ENCODE results near the gene SYNM.

Gene SYNM

DNA sequence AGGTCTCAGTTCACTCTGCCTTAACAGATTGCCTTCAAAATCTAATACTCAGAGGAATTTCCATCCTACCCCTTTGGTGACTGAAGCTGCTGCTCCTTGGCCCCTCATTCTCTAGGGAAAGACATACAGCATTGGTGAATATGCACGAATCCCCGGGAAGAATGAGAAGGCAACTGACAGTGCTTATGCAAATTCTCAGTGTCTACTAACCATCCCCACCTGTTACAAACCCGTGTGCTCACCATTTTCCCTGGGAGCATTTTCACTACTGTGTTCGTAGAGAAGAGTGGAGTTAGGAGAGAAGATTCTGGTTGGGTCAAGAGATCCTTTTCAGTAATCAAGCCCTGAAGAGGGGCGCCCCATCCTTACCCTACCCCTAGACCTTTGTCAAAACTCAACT lies 37.7 kb downstream of the SYNM start:
- DNase-seq (ENCODE audit: low read depth in 2 of 2), result no peak

DNA sequence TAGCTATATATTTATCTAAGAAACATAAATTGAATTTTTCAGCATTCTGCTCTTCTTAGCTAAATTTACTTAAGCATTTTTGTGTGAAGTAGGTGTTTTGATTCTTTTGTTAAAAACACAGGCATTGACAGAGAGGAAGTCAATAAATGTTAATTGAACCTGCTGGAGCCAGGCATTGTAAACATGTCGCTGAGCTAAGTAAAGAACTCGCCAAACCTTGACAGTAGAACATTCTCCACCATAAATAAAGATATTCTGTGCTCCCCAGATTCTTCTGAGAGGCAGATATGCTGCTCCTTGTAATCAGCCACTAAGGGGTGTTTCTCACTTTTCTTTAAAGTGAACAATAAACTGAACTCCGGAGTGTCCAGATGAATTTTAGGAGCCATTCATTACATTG lies 38.4 kb downstream of the SYNM start:
- no peak for DNase-seq (ENCODE audit: low read depth in 2 of 2)

DNA sequence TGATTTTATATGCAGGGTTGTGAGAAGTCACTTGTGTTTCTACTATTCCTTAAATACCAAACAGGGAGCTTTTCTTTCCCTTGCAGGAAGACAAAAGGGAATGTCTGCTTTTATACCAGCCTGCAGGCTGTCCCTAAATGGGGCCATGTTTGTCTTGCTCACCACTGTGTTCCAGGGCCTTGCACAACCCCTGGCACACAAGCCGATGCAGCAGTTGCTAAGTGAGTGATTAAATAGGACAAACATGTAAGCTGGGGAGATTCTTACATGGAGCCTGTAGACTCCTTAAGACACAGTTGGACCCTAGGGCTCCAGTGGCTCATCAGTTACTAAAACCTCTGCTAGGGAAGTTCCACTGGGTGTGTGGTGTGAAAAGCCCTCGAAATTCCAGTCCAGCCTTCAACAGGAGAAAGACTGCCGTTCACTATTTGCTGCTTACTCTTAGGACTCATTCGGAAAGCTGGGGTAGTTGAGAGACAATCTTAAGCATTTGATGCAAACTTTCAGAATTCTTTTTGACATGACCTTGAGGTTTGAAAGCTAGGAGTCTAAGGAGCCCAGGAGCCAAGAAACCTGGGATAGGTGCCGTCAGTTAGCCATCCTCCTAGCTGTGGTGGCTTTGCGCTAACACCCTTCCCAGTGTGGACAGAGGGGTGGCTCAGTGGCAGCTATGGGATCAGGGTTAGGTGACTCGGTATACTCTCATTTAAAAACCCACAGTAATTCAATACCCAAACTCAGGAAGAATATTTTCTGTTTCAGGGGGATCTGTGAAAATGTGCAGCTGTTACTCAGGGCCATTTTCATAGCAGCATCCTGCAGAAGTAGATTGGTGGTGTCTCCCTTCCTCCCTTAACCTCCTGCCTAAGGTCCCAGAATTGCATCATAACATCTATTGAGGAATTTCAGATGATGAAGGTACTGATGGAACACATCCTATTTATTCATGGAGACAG lies 39.1 kb downstream of the SYNM start:
- no peak for DNase-seq (ENCODE audit: low read depth in 2 of 2)

DNA sequence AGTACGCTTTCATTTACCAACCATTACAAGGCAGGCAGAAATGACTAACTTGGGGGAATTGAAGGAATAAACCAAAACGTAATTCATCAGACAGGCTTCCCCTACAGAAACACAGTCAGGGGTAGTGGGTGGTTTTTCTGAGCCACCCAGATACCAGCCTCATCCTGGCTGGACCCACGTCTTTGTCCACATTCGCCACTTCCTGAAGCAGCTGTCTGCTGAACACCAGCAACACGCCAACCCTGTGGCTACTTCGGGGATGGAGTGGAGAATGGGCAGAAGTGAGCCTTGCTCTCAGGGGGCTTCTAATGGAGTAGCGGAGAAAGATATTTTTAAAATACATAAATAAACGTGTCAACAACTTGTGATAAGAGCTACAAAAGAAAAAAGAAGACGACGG lies 40.1 kb downstream of the SYNM start:
- no peak for DNase-seq (ENCODE audit: low read depth in 2 of 2)

DNA sequence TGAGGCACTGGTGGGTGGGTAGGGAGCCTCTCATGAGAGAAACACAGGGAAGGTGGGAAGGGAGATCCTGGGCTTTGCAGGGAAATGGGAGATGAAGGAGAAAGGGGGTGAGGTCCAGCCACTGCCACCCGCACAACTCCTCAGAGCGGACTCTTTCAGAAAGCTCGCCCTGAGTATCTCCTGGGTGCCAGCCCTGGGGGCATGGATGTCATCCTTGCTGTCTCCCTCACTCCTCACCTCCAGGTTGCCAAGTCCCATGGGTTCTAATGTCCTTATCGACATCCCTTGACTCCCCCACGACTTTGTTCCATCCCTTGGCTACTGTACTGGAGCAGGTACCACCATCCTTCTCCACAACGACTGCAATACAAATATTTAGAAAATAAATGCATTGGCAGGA lies 40.9 kb downstream of the SYNM start:
- no peak for DNase-seq (ENCODE audit: low read depth in 2 of 2)

DNA sequence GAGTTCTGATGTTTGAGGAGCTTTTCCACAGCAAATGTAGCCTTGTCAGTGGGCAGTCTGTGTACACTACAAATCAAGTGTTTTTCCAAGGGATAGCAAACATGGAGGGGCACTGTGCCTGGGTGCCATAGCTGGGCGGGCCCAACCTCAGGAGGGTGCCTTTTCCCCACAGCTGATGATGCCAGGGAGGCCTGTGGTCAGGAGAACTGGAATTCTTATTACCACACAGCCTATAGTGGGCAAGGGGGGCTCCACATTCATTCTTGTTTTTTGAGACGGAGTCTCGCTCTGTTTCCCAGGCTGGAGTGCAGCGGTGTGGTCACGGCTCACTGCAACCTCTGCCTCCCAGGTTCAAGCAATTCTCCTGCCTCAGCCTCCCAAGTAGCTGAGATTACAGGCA lies 41.8 kb downstream of the SYNM start:
- no peak for DNase-seq (ENCODE audit: low read depth in 2 of 2)

DNA sequence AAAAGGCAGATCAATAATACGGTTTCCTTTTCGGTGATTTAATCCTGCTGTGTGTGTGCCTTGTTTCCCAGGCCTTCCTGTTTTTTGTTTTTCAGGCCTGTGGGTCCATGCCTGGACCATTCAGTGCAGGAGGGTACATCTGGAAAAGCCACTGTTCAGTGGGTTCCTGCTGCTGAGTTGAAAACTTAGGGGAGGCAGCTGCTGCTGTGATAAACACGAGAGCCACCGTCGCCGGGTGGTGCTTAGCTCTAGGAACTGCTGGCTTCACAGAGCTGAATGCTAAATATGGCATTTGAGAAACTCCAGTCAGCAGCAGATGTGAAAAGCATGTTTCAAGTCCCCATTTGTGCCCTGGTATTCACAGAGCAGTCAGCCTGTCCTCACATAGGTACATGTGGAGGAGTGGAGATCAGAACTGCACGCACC lies 44.0 kb downstream of the SYNM start:
- DNase-seq (ENCODE audit: low read depth in 2 of 2), result no peak

DNA sequence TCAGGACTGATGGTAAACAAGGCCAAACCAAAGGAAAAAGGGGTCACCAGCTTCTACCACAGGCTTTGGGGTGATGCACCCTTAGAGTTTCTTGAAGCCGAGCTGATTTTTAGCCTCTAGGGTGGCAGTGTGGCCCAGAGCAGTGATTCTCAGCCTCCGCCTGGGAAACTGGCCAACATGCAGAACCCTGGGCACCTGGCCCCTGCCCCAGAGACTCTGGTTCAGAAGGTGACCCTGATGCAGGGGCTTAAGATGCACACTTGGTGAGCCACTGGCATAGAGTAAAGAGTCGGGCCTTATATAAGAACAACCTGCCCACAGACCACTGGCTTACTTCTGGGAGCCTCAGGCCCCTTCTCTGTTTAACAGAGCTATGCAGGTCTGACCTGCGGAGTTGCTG lies 44.5 kb downstream of the SYNM start:
- DNase-seq (ENCODE audit: low read depth in 2 of 2), result no peak

DNA sequence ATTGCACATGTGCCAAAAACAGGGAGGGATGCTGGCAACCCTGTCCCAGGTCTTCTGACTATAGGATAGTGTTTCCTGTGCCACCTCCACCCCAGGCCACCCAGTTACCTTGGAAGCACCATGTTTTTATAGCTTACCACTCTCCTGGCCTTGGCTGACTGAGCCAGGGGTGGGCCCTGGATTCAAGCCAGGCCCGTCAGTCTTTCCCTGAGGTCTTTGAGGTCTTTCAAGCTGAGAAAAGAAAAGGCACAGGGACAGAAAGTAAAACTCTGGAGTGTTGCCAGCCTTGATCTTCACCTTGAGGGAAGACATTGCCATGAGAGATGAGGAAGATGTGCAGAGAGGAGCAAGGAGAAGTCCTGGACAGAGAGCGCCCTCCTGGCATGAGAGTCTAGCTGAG lies 46.3 kb downstream of the SYNM start:
- no peak for DNase-seq (ENCODE audit: low read depth in 2 of 2)

DNA sequence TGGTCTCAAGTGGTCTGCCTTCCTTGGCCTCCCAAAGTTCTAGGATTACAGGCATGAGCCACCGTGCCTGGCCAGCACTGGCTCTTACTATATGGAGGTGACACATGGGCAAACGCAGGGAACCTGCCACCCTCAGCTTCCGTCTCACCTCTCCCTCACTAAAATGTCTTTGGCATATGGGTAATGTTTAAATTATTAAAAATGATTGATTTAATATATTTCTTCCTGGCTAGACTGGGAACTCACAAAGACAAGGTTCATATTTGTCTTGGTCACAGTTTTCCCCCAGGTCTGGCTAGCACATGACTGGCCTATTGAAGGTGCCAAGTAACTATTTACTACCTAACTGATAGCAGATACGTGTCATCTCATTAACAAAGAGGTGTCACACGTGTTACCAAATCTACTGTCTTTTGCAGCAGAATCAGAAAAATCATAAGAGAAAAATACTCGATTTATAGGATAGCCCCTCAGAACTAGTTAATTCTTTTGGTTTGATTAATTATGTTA lies 48.2 kb downstream of the SYNM start:
- DNase-seq (ENCODE audit: low read depth in 2 of 2), result no peak

DNA sequence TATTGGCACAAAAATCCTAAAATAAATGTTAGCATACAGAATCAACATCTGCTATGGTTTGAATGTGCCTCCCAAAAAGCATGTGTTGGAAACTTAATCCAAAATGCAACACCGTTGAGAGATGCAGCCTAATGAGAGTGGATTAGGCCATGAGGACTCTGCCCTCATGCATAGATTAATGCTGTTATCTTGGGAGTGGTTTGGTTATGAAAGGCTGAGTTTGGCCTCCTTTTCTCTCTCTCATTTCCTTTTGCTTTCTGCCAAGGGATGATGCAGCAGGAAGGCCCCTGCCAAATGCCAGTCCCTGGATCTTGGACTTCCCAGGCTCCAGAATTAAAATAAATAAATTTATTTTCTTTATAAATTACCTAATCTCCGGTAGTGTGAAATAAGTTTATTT lies 49.4 kb downstream of the SYNM start:
- no peak for DNase-seq (ENCODE audit: low read depth in 2 of 2)

DNA sequence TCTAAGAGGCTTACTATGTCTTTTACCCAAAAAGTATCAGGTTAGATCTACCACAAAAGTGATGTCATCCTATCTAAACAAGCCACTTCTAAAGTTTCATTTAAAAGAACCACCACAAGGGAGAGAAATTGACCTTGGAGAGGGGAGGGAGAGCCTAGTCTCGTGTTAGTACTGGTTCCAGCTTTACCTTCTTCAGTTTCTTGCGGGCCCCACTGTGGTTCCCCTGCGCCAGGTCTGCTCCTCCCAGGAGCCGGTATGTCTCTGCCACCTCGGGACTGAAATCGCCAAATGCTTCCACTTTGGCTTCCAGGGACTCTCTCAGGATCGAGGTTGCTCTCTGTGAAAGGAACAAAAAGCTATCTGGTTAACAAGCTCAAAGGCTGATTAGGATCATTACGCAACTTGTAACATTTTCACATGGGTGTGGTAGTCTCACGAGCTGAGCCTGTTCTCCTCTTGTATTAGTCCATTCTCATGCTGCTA lies 51.1 kb downstream of the SYNM start:
- no peak for DNase-seq (ENCODE audit: low read depth in 2 of 2)

DNA sequence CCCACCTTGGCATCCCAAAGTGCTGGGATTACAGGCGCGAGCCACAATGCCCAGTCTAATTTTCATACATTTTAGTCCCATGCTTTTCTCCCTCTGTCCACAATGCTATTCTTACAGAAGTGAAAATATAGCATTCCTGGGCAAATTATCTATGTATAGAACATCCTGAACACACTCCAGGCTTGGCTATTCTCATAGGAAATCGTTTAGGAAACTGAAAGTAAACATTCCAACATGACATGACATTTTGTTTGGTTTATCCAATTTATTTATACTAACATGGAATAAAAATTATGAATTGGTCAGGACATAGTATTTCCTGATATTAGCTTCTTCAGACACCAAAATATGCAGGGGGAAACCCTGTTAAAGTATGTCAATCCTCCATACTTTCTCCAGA lies 52.6 kb downstream of the SYNM start:
- no peak for DNase-seq (ENCODE audit: low read depth in 2 of 2)

DNA sequence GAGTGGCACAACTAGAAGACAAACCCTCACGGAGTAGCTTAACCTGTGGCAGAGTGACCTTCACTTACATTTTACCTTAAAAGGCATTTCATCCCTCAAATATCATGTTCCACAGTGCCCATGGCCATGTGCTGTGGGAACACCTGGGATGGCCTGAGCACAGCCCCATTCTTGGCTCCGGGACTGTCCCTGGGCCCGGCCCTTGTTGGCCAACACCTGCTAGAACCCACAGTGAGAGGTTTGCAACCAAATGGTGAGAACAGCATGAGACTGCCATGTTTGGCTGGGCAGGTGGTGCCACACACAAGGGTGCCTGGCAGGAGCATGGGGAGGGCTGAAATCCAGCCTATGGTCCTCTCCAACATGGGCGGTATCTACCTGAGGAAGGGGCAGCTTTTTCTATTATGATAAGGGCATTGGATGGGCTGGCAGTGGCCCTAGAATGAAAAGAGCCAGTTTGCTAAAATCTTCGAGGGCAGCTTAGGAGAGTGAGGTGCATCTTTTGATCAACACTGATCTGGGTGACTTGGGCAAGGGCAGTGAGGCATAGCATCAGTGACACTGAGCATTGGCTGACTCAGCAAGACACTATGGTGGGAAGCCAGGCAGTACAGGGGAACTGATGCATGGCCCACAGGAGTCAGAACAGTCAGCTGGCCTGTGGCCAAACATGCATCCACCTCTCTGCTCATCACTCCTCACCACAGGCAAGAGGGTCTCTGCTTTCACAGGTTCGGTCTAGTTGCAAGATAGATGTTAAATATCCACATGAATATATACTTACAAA lies 53.9 kb downstream of the SYNM start:
- no peak for DNase-seq (ENCODE audit: low read depth in 2 of 2)

DNA sequence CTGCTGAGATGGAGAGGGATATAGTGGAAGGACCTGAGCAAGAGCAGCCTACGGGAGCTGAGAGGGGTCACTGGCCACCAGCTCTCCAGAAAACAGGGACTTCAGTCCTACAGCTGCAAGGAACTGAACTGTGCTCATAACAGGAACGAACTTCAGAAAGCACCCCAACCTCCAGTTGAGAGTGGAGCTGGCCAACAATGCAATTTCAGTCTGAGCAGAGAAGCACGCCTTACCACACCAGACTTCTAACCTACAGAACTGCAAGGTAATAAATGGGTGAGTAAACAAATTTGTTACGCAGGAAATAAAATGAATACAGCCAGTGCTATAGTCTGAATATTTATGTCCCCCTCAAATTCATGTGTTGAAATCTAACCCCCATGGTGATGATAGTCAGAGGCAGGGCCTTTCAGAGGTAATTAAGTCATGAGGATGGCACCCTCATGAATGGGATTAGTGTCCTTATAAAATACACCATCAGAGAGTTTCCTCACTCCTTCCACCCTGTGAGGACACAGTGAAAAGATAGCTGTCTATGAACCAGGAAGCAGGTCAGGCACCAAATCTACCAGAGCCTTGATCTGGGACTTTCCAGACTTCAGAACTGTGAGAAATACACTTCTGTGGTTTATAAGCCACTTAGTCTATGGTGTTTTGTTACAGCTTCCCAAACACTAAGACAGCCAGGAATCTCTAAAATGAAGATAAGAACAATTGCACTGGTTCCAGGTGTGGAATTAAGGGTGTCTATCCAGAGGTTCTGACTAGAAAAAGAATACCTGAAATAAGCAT lies 58.6 kb downstream of the SYNM start:
- DNase-seq (ENCODE audit: low read depth in 2 of 2), result no peak

DNA sequence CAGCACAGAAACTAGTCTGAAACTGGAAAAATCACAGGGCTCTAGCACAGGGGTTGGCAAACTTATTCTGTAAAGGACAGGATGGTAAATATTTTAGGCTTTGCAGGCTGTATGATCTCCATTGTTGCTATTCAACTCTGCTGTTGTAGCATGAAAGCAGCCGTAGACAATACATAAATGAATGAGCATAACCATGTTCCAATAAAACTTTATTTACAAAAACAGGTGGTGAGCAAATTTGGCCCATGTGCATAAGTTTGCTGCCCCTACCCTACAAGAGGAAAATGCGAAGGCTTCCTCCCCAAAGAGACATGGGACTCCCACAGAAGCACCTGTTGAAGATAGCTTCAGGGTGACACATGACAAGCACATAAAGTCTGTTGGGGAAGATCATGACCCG lies 59.2 kb downstream of the SYNM start:
- DNase-seq (ENCODE audit: low read depth in 2 of 2), result no peak

DNA sequence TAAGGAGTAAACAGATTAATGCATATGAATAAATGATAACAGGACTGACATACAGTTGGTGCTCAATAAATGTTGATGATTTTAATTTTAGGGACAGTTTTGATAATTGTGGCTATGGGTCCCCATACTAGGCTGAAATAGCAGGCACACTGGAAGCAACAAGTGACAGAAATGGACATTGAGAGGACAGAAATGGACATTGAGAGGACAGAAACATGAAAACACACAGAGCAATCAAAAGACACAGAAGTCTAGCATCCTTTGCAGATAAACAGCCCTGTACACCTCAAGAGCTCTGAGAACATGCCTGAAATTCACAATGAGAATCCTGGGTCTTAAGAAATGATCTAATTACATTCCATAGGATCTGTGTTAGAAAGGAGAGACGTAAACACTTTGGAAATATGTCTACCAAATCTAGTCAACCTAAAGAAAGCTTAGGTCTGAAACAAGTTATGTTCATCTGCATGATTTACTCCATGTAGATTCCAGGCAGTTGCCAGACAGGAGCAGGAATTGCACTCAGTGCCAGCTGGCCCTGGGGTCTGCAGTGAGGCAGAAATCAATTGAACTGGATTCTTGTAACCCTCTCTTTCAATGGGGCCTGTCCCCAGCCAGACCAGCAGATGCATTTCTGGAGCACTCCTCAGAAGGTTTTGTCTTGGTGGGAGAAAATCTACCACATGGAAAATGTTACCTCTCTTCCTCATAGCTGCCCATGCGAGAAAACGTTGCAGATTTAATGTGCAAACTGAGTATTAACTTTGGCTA lies 60.3 kb downstream of the SYNM start:
- no peak for DNase-seq (ENCODE audit: low read depth in 2 of 2)

DNA sequence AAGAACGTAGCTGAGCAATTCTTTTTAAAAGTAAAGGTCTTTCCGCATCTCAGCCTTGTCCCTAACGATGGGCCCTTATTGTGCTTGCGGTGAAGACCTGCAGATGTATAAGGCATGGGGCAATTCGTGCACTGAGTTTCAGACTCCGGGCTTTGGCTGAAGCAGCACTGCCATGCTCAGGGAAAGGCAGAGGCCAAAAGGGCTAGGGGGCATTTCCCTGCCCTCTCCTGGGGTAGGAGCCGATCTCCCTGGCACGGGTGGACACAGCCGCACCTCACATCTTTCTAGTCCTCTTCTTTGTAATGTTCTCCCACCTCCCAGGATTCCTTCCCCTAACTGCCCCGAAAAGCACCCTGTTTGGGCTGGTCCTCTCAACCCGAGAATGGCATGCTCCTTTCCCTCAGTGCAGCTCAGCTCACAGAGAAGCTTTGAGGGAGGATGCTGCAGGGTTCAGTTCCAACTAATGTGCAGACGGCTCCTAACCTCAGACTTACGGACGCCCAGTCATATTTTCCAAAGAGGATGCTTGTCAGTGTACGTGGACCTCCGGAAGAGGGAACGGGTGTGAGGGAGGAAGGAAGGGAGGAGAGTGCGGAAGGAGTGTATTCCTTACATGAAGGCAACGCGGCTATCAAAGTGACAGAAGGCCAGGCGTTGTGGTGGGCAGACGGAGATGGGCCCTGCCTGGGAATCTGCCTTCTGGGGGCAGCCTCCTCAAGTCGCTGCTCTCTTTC lies 61.2 kb downstream of the SYNM start:
- DNase-seq (ENCODE audit: low read depth in 2 of 2), result no peak

DNA sequence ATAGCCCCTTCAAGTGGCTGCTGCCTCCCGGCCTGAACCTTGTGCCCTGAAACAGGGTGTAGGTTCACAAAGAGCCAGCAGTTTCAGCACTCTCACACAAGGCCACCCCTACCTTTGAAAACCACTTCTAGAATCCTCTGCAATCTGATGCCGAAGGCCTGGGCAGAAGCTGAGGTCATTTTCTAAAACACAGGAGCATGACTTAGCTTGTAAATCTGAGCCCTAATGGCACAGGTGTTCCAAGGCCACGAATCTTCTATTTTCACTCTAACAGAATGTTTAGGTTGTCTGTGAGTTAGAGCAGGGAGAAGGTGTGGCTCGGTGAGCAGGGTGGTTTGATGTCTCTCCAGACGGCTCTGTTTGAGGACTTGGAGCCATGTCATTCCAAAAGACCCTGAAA lies 62.3 kb downstream of the SYNM start:
- DNase-seq (ENCODE audit: low read depth in 2 of 2), result no peak

DNA sequence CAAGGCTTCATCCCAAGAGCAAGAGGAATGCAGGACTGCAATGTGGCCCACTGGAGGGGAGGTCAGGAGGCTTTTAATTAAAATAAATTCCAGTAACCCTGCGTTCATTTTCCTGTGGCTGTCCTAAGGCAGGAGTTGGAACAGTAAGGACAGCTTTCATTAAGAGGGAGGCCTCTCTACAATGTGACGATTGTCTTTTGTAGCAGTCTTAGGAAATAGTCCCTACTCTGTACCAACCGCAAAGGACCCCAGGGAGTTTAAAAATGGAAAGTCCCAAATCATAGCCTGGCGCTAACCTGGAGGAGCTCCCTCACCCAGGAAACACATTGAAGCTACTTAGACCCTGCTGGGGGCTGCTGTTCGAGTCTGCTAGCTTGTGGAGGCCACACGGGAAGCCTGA lies 62.8 kb downstream of the SYNM start:
- no peak for DNase-seq (ENCODE audit: low read depth in 2 of 2)

Measured in stimulated activated CD8-positive, alpha-beta memory T cell treated with anti-CD3 and anti-CD28 coated beads, Interleukin-15, amount 100 ng/mL, for 4 hours (primary cell).